ENCODE data around the gene RASSF8.

RASSF8 gene

GRCh38 chr12:25958428-25959070 is at the start of gene RASSF8:
Gene RASSF8 (plus strand): TSS chr12:25958682. CDS start chr12:26055344, 96,662 bp downstream.
- peak within 1 kb of the TSS; percentile 78 for H3K4me3 ChIP-seq (ENCODE audit: low read length)

GRCh38 chr12:25914551-25914950 is 43.9 kb upstream of the RASSF8 start:
- no peak overlapping the region for H3K9ac ChIP-seq (ENCODE audit: low read length)
- no peak overlapping the region for H3K4me3 ChIP-seq (ENCODE audit: low read length)
- H3K27ac ChIP-seq (ENCODE audit: low read length): no peak overlapping the region

More at GRCh38 chr12:25958428-25959070, at the start of gene RASSF8:
- H3K27me3 ChIP-seq (ENCODE audit: control insufficient read depth, insufficient read depth, low read length): peaks cover 6% of the 10 kb centered on the region
- H3K9me3 ChIP-seq (ENCODE audit: control insufficient read depth, low read depth, low read length): no peaks in the 10 kb centered on the region
- peak within 1 kb of the TSS; percentile 73 for H3K9ac ChIP-seq (ENCODE audit: low read length)
- H3K27ac ChIP-seq (ENCODE audit: low read length): peak within 1 kb of the TSS; percentile 31
- no peaks in the 10 kb centered on the region for H3K36me3 ChIP-seq (ENCODE audit: control insufficient read depth, low read depth, low read length)
- peaks cover 19% of the 10 kb centered on the region for H3K4me1 ChIP-seq (ENCODE audit: control insufficient read depth, low read depth, low read length)

GRCh38 chr12:25924491-25925001 is 33.9 kb upstream of the RASSF8 start:
- H3K27ac ChIP-seq (ENCODE audit: low read length): no peak overlapping the region
- no peaks in the 10 kb centered on the region for H3K4me1 ChIP-seq (ENCODE audit: control insufficient read depth, low read depth, low read length)
- no peaks in the 10 kb centered on the region for H3K9me3 ChIP-seq (ENCODE audit: control insufficient read depth, low read depth, low read length)
- no peak overlapping the region for H3K9ac ChIP-seq (ENCODE audit: low read length)
- no peaks in the 10 kb centered on the region for H3K36me3 ChIP-seq (ENCODE audit: control insufficient read depth, low read depth, low read length)
- H3K27me3 ChIP-seq (ENCODE audit: control insufficient read depth, insufficient read depth, low read length): no peaks in the 10 kb centered on the region
- no peak overlapping the region for H3K4me3 ChIP-seq (ENCODE audit: low read length)

More at GRCh38 chr12:25914551-25914950, 43.9 kb upstream of the RASSF8 start:
- no peaks in the 10 kb centered on the region for H3K27me3 ChIP-seq (ENCODE audit: control insufficient read depth, insufficient read depth, low read length)
- no peaks in the 10 kb centered on the region for H3K4me1 ChIP-seq (ENCODE audit: control insufficient read depth, low read depth, low read length)
- no peaks in the 10 kb centered on the region for H3K9me3 ChIP-seq (ENCODE audit: control insufficient read depth, low read depth, low read length)
- no peaks in the 10 kb centered on the region for H3K36me3 ChIP-seq (ENCODE audit: control insufficient read depth, low read depth, low read length)

- no peaks in the 10 kb centered on the region for H3K9me3 ChIP-seq (ENCODE audit: control insufficient read depth, low read depth, low read length)
- H3K4me1 ChIP-seq (ENCODE audit: control insufficient read depth, low read depth, low read length): no peaks in the 10 kb centered on the region
- H3K27me3 ChIP-seq (ENCODE audit: control insufficient read depth, insufficient read depth, low read length): no peaks in the 10 kb centered on the region
- no peaks in the 10 kb centered on the region for H3K36me3 ChIP-seq (ENCODE audit: control insufficient read depth, low read depth, low read length)
- H3K4me3 ChIP-seq (ENCODE audit: low read length): no peak overlapping the region
- no peak overlapping the region for H3K9ac ChIP-seq (ENCODE audit: low read length)
- no peak overlapping the region for H3K27ac ChIP-seq (ENCODE audit: low read length)
These were observed 33.4 kb upstream of the RASSF8 start for GRCh38 chr12:25925064-25925463.

- Histone ChIP-seq H3K27me3 (ENCODE audit: control insufficient read depth, insufficient read depth, low read length) (no peaks in the 10 kb centered on the region), H3K9me3 (ENCODE audit: control insufficient read depth, low read depth, low read length) (no peaks in the 10 kb centered on the region), H3K27ac (ENCODE audit: low read length) (no peak overlapping the region), H3K4me3 (ENCODE audit: low read length) (no peak overlapping the region), H3K9ac (ENCODE audit: low read length) (no peak overlapping the region), H3K4me1 (ENCODE audit: control insufficient read depth, low read depth, low read length) (no peaks in the 10 kb centered on the region), H3K36me3 (ENCODE audit: control insufficient read depth, low read depth, low read length) (no peaks in the 10 kb centered on the region)
These were observed 31.9 kb upstream of the RASSF8 start for GRCh38 chr12:25926536-25926935.

GRCh38 chr12:25929142-25929541 is 29.3 kb upstream of the RASSF8 start:
- Histone ChIP-seq H3K27me3 (ENCODE audit: control insufficient read depth, insufficient read depth, low read length) (no peaks in the 10 kb centered on the region), H3K9ac (ENCODE audit: low read length) (no peak overlapping the region), H3K9me3 (ENCODE audit: control insufficient read depth, low read depth, low read length) (no peaks in the 10 kb centered on the region), H3K4me1 (ENCODE audit: control insufficient read depth, low read depth, low read length) (no peaks in the 10 kb centered on the region), H3K4me3 (ENCODE audit: low read length) (no peak overlapping the region), H3K27ac (ENCODE audit: low read length) (no peak overlapping the region), H3K36me3 (ENCODE audit: control insufficient read depth, low read depth, low read length) (no peaks in the 10 kb centered on the region)

- Histone ChIP-seq H3K4me3 (ENCODE audit: low read length) (no peak overlapping the region), H3K9ac (ENCODE audit: low read length) (no peak overlapping the region), H3K9me3 (ENCODE audit: control insufficient read depth, low read depth, low read length) (no peaks in the 10 kb centered on the region), H3K4me1 (ENCODE audit: control insufficient read depth, low read depth, low read length) (no peaks in the 10 kb centered on the region), H3K27me3 (ENCODE audit: control insufficient read depth, insufficient read depth, low read length) (no peaks in the 10 kb centered on the region), H3K27ac (ENCODE audit: low read length) (no peak overlapping the region), H3K36me3 (ENCODE audit: control insufficient read depth, low read depth, low read length) (no peaks in the 10 kb centered on the region)
These were observed 25.5 kb upstream of the RASSF8 start for GRCh38 chr12:25932971-25933370.

- H3K9ac ChIP-seq (ENCODE audit: low read length): no peak overlapping the region
These were observed 24.0 kb upstream of the RASSF8 start for GRCh38 chr12:25934456-25934855.

GRCh38 chr12:25935355-25936144 is 22.9 kb upstream of the RASSF8 start:
- Histone ChIP-seq H3K4me1 (ENCODE audit: control insufficient read depth, low read depth, low read length) (peaks cover 5% of the 10 kb centered on the region), H3K36me3 (ENCODE audit: control insufficient read depth, low read depth, low read length) (no peaks in the 10 kb centered on the region), H3K9me3 (ENCODE audit: control insufficient read depth, low read depth, low read length) (no peaks in the 10 kb centered on the region), H3K27me3 (ENCODE audit: control insufficient read depth, insufficient read depth, low read length) (no peaks in the 10 kb centered on the region), H3K4me3 (ENCODE audit: low read length) (no peak overlapping the region), H3K27ac (ENCODE audit: low read length) (no peak overlapping the region), H3K9ac (ENCODE audit: low read length) (no peak overlapping the region)

More at GRCh38 chr12:25934456-25934855, 24.0 kb upstream of the RASSF8 start:
- no peak overlapping the region for H3K4me3 ChIP-seq (ENCODE audit: low read length)
- H3K4me1 ChIP-seq (ENCODE audit: control insufficient read depth, low read depth, low read length): peaks cover 5% of the 10 kb centered on the region
- H3K9me3 ChIP-seq (ENCODE audit: control insufficient read depth, low read depth, low read length): no peaks in the 10 kb centered on the region
- no peaks in the 10 kb centered on the region for H3K36me3 ChIP-seq (ENCODE audit: control insufficient read depth, low read depth, low read length)
- no peak overlapping the region for H3K27ac ChIP-seq (ENCODE audit: low read length)
- no peaks in the 10 kb centered on the region for H3K27me3 ChIP-seq (ENCODE audit: control insufficient read depth, insufficient read depth, low read length)

GRCh38 chr12:25937096-25937495 is 21.4 kb upstream of the RASSF8 start:
- H3K27me3 ChIP-seq (ENCODE audit: control insufficient read depth, insufficient read depth, low read length): no peaks in the 10 kb centered on the region
- no peaks in the 10 kb centered on the region for H3K9me3 ChIP-seq (ENCODE audit: control insufficient read depth, low read depth, low read length)
- H3K36me3 ChIP-seq (ENCODE audit: control insufficient read depth, low read depth, low read length): no peaks in the 10 kb centered on the region
- peaks cover 5% of the 10 kb centered on the region for H3K4me1 ChIP-seq (ENCODE audit: control insufficient read depth, low read depth, low read length)
- H3K27ac ChIP-seq (ENCODE audit: low read length): no peak overlapping the region
- no peak overlapping the region for H3K4me3 ChIP-seq (ENCODE audit: low read length)
- no peak overlapping the region for H3K9ac ChIP-seq (ENCODE audit: low read length)

GRCh38 chr12:25938581-25938980 is 19.9 kb upstream of the RASSF8 start:
- Histone ChIP-seq H3K4me3 (ENCODE audit: low read length) (no peak overlapping the region), H3K27me3 (ENCODE audit: control insufficient read depth, insufficient read depth, low read length) (no peaks in the 10 kb centered on the region), H3K4me1 (ENCODE audit: control insufficient read depth, low read depth, low read length) (peaks cover 5% of the 10 kb centered on the region), H3K9me3 (ENCODE audit: control insufficient read depth, low read depth, low read length) (no peaks in the 10 kb centered on the region), H3K9ac (ENCODE audit: low read length) (no peak overlapping the region), H3K27ac (ENCODE audit: low read length) (no peak overlapping the region), H3K36me3 (ENCODE audit: control insufficient read depth, low read depth, low read length) (no peaks in the 10 kb centered on the region)

Data from iPS-18a (cell line).